Thyroid gland (tissue), 4 donors: ENCODE measurements around the gene SCAF8. TPM values are rescaled to one million over a fixed set of nuclear protein-coding genes. Genes with fewer than 3 reads are reported as not detected.
"Not testable (repeated sequence)": the region's sequence is repeated elsewhere in the genome, so short reads cannot be mapped to it uniquely, and the experiment has no call there.

Experiments
- DNase-seq, 2 donors: peaks; one replicate each; pipeline ENCODE4 v3.0.0-alpha.2; 2019
- H3K27ac ChIP-seq, 3 donors: fragments of 200-600 bp; sonication (generic); 1 replicate in 2 of 3; 2 replicates in 1 of 3; pipeline ENCODE4 v1.5.1; 2016 to 2019; ENCODE audit warnings: mild to moderate bottlenecking in 1 of 3, moderate library complexity in 1 of 3
- H3K27me3 ChIP-seq: fragments of 200-600 bp; sonication (generic); one replicate; pipeline ENCODE4 v1.5.1; 2019
- H3K36me3 ChIP-seq, 2 donors: fragments of 200-600 bp; sonication (generic); one replicate each; pipeline ENCODE4 v1.5.1; 2016 to 2019
- H3K4me1 ChIP-seq, 2 donors: fragments of 200-600 bp; sonication (generic); one replicate each; pipeline ENCODE4 v1.5.1; 2017 to 2019
- H3K4me3 ChIP-seq, 3 donors: fragments of 200-600 bp; sonication (generic); replicated peaks in 1 of 3; 1 replicate in 2 of 3; 2 replicates in 1 of 3; pipeline ENCODE4 v1.5.1; 2016; ENCODE audit warnings: mild to moderate bottlenecking in 1 of 3
- H3K9me3 ChIP-seq: fragments of 200-600 bp; sonication (generic); one replicate; pipeline ENCODE4 v1.5.1; 2017
- CTCF ChIP-seq, 6 experiments: fragments of 200-600 bp in 3 of 6; fragments of 450-650 bp in 3 of 6; sonication (generic) in 3 of 6; IDR thresholded peaks; one replicate each; pipeline ENCODE4 v1.5.1; 2016 to 2019; ENCODE audit warnings: antibody characterized with exemption in 6 of 6, mild to moderate bottlenecking in 2 of 6, inconsistent platforms in 1 of 6, moderate library complexity in 1 of 6
- POLR2A ChIP-seq, 2 donors: fragments of 450-650 bp; IDR thresholded peaks; one replicate each; pipeline ENCODE4 v1.6.1; 2017; ENCODE audit warnings: antibody characterized with exemption in 2 of 2, mild to moderate bottlenecking in 2 of 2, moderate library complexity in 1 of 2
- WGBS, 2 donors: methylation state at CpG; one replicate each; pipeline ENCODE4 v1.1.5; 2017; 5-methylcytosine and 5-hydroxymethylcytosine counted together
- intact Hi-C: fragments of 100-400 bp; cut with DNase I; formaldehyde crosslinking; loops from one replicate; pipeline ENCODE4 v1.15.1; 2023
- total RNA-seq, 4 donors: library from RNA; depleted of rRNA; stranded (reverse); fragments of >200 nt; gene quantifications; one replicate each; pipeline ENCODE4 v1.2.3, GENCODE V29; 2016

SCAF8 gene
- total RNA-seq, 4 donors from 2014 or later: 60.9 to 88.8 (median 65.1) TPM

DNA sequence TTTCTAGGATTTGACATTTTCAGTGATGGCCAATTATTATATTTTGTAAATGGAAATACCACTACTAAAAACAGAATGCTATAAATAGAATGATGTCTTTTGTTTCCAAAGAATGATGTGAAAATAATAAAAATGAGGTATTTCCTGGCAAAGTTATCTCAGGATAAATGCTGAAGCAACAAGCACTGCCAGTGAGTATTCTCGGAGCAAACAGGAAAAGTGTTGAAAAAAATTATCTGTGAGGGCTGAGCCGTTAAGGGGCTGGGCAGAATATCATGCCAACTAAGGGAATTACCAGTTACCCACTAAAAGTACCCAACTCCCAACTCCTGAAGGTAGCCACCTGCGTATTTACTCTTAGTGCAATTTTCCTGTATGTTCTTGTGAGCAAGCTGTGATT, 23.6 kb upstream of the SCAF8 start:
- no peak for TF ChIP-seq CTCF (IDR thresholded peaks at IDR 0.05)
- 55 to 70% methylated on average over 3 of the region's 3 CpGs for WGBS, 2 donors
- H3K9me3 ChIP-seq: no peaks in the 10 kb centered on the region
- H3K27ac ChIP-seq: no peak overlapping the region
- no peaks in the 10 kb centered on the region for H3K27me3 ChIP-seq
- H3K4me3 ChIP-seq: no peak overlapping the region
- peaks cover 0 to 6% of the 10 kb centered on the region in 2 donors for H3K4me1 ChIP-seq
- no peaks in the 10 kb centered on the region for H3K36me3 ChIP-seq
- intact Hi-C loops: no loop called here
- no peak for DNase-seq

- no peaks in the 10 kb centered on the region for H3K36me3 ChIP-seq
- peaks cover 0 to 6% of the 10 kb centered on the region in 2 donors for H3K4me1 ChIP-seq
- DNase-seq: no peak
- intact Hi-C loops: no loop called here
- no peak for TF ChIP-seq CTCF (IDR thresholded peaks at IDR 0.05)
- TF ChIP-seq POLR2A (IDR thresholded peaks at IDR 0.05): no peak
- H3K4me3 ChIP-seq: no peak overlapping the region
- WGBS, 2 donors: 86 to 91% methylated on average over 2 of the region's 2 CpGs
- H3K9me3 ChIP-seq: no peaks in the 10 kb centered on the region
- H3K27me3 ChIP-seq: no peaks in the 10 kb centered on the region
- no peak overlapping the region for H3K27ac ChIP-seq
These were observed 22.5 kb upstream of the SCAF8 start for GRCh38 chr6:154710689-154711088.

DNA sequence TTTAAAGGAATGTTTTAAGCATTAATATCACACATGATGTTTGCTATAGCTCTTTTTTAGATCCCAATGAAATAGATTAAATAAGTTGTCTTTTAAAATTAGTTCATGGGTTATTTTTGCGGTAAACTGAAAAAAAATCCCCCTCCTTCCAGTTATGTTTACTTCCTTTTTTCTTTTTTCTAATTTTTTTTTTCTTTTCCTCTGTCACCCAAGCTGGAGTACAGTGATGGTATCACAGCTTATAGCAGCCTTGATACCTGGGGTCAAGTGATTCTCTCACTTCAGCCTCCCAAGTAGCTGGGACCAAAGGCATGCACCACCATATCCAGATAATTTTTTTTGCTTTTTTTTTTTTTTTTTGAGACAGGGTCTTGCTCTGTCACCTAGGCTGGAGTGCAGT, 17.8 kb upstream of the SCAF8 start:
- 90 to 92% methylated on average over 1 of the region's 1 CpG for WGBS, 2 donors
- Histone ChIP-seq H3K27me3 (no peaks in the 10 kb centered on the region), H3K27ac (no peak overlapping the region), H3K9me3 (no peaks in the 10 kb centered on the region), H3K36me3 (no peaks in the 10 kb centered on the region), H3K4me1 (peaks cover 0 to 6% of the 10 kb centered on the region in 2 donors), H3K4me3 (no peak overlapping the region)
- no peak for TF ChIP-seq CTCF (IDR thresholded peaks at IDR 0.05)
- no peak for TF ChIP-seq POLR2A (IDR thresholded peaks at IDR 0.05)
- no peak for DNase-seq
- intact Hi-C loops: no loop called here

- H3K27ac ChIP-seq, H3K4me3 ChIP-seq, H3K27me3 ChIP-seq, H3K36me3 ChIP-seq, DNase-seq, H3K9me3 ChIP-seq, intact Hi-C loops, H3K4me1 ChIP-seq: not testable (repeated sequence)
- 84 to 91% methylated on average over 8 of the region's 8 CpGs for WGBS, 2 donors
These were observed 16.9 kb upstream of the SCAF8 start for GRCh38 chr6:154716350-154716749.

DNA sequence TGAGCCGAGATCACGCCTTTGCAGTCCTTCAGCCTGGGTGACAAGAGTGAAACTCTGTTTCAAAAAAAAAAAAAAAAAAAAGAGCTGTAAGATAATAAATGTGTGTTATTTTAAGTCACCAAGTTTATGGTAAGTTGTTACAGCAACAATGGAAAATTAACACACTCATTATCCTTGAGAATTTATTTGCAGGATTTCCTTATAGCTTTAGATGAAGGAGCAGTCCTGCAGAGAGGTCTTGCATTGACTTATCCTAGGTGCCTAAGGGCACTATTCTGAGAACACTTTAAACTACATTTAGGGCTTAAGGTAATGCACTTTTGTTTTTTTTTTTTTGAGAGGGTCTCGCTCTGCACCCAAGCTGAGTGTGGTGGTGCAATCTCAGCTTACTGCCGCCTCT, 13.8 kb upstream of the SCAF8 start:
- H3K27ac ChIP-seq: no peak overlapping the region
- no peaks in the 10 kb centered on the region for H3K27me3 ChIP-seq
- intact Hi-C loops: no loop called here
- no peaks in the 10 kb centered on the region for H3K36me3 ChIP-seq
- H3K4me1 ChIP-seq: no peaks in the 10 kb centered on the region
- H3K4me3 ChIP-seq: no peak overlapping the region
- 90 to 91% methylated on average over 4 of the region's 4 CpGs for WGBS, 2 donors
- TF ChIP-seq POLR2A (IDR thresholded peaks at IDR 0.05) (no peak), CTCF (IDR thresholded peaks at IDR 0.05) (no peak)
- no peak for DNase-seq
- H3K9me3 ChIP-seq: no peaks in the 10 kb centered on the region

DNA sequence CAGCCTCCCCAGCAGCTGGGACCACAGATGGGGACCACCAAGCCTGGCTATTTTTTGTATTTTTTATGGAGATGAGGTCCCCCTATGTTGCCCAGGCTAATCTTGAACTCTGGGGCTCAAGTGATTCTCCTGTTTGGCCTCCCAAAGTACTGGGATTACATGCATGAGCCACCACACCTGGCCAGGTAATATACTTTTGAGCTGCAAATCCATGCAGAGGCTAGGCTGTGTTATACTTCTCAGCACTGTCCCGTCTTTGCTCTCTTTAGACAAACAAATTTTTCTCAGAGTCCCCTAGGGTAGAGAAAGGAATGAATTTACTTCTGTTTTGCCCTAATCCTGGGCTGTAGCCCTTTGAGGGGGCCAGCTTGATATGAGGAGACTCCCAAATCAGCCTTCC, 13.4 kb upstream of the SCAF8 start:
- Histone ChIP-seq H3K4me3 (no peak overlapping the region), H3K27ac (no peak overlapping the region), H3K36me3 (no peaks in the 10 kb centered on the region), H3K27me3 (no peaks in the 10 kb centered on the region), H3K4me1 (no peaks in the 10 kb centered on the region), H3K9me3 (no peaks in the 10 kb centered on the region)
- intact Hi-C loops: no loop called here
- no peak for DNase-seq
- WGBS, 2 donors: 71 to 85% methylated on average over 1 of the region's 1 CpG
- TF ChIP-seq POLR2A (IDR thresholded peaks at IDR 0.05) (no peak), CTCF (IDR thresholded peaks at IDR 0.05) (no peak)
